Lung microvascular endothelial cell (primary cell): ENCODE measurements around the gene HOXD8. TPM values are rescaled to one million over a fixed set of nuclear protein-coding genes. Genes with fewer than 3 reads are reported as not detected.
A peak's percentile ranks its signal among the peaks of the same experiment; 100 is the strongest.

Experiments
- DNase-seq, 2 donors: peaks; one replicate each; pipeline versions ENCODE4 v3.0.0 to v3.0.0-alpha.2; 2010; ENCODE audit warnings: low read depth in 2 of 2
- total RNA-seq: library from RNA; depleted of rRNA; stranded (reverse); fragments of >200 nt; gene quantifications from 2 replicates; pipeline ENCODE4 v1.2.1, GENCODE V29; 2014

HOXD8 gene
- total RNA-seq, 1 donor from 2014 or later, result 27.4 TPM

DNA sequence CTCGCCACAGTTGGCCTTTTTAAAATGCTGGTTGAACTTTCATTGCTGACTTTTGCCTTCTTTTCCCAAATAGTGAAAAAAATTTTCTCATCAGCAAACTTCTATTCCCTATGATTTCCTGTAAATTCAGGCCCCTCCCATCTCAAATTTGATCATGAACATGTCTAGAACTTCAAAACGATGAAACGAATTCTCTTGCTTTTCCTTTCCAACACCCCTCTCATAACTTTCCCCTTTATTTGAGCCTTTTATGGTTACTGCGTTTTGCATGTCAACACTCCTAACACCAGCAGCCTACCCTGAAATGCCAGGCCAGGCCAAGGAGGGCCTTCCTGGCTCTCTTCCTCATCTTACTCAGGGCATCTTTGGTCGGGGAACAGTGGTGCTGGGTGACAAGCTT lies 38.6 kb upstream of the HOXD8 start:
- no peak for DNase-seq

DNA sequence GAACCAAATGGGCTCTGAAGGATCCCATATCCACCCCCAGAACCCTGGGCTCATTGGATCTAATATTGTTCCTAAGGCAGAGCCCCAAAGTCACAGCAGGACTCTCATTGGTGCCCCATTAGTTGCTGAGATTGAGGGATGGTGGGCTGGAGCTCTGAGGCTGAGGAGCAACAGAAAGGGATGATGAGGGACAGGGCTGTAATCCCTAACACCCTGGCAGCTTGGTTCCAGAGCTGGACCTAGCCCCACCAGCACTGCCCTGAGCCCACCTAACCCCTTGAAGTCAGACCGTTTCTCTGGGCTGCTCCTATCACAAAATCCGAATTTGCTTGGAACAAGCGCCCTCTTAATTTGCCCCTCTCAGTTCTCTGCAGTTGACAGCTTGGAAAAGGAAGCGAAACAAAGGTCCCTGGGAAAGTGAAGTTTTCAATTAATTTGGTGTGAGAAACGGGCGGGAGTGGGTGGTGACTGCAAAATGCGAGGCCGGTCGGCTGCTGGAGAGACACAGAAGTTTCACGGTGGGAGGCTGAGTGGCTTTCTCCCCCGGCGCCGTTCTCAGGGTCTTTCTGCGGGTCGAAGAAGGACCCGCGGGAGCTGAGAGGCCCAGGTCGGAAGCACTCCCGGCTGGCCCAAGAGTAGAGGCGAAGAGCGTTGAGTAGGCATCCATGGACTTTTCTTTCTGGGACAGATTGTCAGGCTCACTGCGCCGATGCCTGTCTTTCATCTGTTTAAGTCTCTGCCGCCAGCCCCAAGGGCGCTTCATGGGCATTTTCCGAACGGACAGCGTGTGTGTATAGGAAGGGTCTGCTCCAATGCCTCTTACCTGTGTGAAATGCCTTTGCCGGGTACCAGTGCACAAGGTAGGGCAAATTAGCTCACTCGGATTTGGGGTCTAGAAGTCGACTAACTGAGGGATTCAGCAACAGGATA lies 37.9 kb upstream of the HOXD8 start:
- no peak for DNase-seq

DNA sequence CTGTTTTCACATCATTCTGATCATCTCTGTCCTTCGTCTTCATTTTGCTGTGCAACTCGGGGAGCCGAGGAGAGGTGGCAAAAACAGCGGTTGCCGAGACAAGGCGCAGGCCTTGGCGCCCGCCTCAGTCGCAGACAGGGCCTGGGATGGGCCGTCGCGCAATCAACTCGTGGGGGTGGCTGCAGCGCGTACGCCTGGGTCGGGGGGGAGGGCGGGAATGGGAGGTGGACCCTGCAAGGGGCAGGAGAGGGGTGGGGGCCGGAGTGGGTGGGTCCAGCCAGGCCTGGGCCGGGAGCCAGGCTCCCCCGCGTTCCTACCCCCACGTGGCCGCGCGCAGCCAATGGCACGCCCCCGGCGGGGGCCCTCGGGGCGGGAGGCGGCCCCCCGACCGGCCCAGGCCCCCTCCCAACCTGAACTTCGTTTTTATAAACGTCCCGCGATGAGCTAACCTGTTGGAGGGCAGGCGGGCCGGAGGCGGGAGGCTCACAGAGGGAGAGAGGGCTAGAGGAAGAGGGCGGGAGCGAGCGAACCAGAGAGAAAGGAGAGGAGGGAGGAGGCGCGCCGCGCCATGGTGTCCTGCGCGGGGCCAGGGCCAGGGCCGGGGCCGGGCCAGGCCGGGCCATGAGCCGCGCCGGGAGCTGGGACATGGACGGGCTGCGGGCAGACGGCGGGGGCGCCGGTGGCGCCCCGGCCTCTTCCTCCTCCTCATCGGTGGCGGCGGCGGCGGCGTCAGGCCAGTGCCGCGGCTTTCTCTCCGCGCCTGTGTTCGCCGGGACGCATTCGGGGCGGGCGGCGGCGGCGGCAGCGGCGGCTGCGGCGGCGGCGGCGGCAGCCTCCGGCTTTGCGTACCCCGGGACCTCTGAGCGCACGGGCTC lies 37.0 kb upstream of the HOXD8 start, which contains the start of gene HOXD13:
Gene HOXD13 (plus strand): TSS at position 452 of the 875 bp plus-strand sequence. CDS start 170 bp downstream, at position 622.
- DNase-seq, result no peak

DNA sequence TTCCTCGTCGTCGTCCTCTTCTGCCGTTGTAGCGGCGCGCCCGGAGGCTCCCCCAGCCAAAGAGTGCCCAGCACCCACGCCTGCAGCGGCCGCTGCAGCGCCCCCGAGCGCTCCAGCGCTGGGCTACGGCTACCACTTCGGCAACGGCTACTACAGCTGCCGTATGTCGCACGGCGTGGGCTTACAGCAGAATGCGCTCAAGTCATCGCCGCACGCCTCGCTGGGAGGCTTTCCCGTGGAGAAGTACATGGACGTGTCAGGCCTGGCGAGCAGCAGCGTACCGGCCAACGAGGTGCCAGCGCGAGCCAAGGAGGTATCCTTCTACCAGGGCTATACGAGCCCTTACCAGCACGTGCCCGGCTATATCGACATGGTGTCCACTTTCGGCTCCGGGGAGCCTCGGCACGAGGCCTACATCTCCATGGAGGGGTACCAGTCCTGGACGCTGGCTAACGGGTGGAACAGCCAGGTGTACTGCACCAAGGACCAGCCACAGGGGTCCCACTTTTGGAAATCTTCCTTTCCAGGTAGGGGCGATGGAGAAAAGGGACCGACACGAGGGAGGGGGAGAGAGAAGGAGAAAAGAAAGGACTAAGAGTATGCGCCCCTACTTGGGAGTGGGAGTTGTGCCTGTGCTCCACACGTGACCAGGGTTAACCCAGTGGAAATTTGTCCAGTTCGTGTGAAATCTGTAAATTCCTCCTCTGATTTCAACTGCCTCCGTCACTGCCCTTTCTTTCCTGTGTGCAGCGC lies 36.2 kb upstream of the HOXD8 start:
- DNase-seq, result peak in 1 of 2 donors; percentile 53

DNA sequence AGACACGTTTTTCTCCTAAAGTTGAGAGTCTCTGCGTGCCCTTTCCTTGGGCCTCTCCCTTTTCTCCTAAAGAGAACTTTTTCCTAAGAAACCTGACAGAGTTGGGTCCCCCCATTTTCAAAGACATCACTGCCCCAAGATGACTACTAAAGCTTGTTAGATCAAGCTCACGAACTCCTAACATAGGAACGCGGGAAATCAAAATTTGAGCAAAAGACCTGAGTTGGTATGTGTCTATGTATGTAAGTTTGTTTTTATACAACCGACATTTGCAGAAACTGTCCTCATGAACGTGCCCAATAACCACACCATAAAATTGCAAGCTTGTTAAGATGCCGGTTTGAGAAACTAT lies 35.6 kb upstream of the HOXD8 start:
- no peak for DNase-seq

DNA sequence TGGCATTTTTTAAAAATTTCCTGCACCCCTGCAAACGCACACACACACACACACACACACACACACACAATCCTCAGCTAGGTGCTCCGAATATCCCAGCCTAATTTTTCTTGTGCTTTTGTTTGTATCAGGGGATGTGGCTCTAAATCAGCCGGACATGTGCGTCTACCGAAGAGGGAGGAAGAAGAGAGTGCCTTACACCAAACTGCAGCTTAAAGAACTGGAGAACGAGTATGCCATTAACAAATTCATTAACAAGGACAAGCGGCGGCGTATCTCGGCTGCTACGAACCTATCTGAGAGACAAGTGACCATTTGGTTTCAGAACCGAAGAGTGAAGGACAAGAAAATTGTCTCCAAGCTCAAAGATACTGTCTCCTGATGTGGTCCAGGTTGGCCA lies 35.2 kb upstream of the HOXD8 start:
- no peak for DNase-seq

DNA sequence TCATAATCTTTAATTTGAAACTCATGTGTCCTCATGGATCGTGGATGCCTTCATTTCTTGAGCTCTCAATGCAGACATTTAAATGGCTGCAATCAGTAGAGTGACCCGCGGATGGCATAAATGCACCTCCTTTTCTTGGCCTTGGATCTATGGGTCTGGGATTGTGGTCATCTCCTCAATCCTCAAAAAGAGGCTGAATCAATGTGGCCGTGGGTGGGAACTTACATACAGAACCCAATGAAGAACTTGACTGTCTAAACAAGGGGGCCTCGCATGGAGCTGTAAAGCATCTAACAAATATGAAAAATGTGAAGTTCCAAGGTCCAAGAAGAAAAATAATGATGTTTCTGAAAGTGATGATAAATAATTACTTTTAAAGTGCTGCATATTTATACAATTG lies 34.1 kb upstream of the HOXD8 start:
- DNase-seq, result no peak

DNA sequence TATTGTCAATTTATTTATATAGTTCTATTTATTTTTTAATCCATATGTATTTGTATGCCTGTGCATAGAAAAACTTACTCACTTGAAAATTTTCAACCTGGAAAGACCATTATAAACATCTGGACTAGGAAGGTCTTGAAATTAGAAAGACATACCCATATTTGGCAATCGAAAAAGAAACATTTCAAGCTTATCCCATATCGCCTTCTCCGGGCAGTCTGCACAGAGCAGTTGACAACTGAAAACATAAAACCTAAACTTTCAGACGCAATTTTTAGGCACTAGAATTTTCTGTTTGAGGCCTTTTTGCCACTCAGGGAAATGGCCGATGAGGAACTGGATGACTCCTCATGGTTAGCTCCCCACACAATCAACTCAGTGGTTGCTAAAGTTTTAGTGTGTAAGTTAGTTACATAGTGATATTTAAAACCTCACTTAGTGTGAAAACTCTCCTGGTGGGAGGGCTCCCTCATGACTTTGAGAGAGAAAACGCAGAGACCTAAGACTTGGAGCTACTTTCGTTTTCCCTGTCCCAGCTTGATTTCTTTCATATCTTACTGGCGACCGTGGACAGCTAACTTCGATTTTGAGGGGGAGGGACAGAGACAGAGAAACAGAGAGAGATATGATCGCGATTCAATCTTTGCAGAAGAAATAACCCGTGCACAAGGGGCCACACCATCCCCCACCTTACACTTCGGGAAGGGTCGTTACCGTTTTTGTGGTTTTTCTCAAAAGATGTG lies 33.1 kb upstream of the HOXD8 start:
- DNase-seq, result peak in 1 of 2 donors; percentile 45

DNA sequence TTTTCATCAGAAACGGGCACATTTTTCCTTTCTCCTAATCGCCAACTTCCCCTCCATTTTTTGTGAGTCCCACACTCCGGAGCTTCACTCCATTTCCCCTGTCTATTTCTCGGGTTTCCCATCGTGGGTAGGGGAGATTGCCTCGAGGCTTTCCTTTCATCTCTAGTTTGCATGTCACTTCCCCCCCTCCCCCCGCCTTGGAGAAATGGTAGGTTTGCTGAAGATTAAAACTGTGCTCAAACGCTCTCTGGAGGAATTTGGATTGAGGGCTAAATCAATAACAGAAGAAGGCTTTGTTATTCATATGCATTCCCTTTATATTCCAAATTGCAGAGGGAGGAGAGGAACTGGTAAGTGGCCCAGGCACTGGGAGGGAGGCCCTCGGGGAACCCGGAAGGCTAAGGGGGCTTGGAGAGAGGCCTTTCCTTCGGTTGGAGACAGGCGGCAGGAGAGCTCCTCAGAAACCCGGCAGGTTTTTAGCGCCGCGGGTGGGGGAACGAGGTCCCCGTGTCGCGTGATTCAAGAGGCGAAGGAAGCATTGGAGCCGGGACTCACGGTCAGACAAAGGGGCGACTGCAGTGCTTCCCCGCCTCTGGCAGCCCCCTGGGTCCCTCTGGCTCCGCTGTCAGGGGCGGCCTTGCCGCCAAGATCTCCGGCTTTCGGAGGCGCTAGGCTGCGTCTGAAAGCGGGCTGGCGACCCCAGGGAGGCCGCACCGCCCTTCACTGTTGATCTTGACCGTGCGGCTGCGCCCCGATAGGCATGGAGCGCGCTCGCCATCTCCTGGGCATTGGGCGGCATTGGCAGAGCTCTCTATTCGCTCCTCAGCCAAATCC lies 32.3 kb upstream of the HOXD8 start:
- peak; percentile 73 to 82 for DNase-seq

DNA sequence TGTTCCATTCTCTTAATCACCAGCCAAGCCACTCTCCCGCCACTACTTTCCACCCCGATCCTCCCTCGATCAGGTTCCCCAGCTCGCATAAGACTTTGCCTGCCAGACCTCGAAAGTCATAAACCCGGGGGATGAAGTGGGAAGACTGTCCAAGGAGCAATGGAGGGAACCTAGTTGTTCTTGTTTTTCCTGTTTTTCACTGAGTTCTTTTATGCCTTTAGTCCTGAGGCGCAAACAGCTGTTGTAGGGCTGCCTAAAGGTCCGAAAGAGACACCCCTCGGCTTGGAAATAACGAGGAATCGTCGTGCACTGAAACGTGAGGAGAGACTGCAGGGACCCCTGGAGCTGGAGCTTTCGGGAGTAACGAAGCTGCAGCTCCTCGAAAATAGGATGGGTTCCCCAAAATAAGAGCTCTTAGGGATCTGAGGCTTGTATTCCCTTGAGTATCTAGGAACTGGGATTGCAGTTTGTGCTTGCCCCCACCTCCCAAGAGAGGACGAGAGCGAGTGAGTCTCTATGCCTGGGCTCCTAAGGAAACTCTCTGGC lies 31.6 kb upstream of the HOXD8 start:
- DNase-seq, result no peak

DNA sequence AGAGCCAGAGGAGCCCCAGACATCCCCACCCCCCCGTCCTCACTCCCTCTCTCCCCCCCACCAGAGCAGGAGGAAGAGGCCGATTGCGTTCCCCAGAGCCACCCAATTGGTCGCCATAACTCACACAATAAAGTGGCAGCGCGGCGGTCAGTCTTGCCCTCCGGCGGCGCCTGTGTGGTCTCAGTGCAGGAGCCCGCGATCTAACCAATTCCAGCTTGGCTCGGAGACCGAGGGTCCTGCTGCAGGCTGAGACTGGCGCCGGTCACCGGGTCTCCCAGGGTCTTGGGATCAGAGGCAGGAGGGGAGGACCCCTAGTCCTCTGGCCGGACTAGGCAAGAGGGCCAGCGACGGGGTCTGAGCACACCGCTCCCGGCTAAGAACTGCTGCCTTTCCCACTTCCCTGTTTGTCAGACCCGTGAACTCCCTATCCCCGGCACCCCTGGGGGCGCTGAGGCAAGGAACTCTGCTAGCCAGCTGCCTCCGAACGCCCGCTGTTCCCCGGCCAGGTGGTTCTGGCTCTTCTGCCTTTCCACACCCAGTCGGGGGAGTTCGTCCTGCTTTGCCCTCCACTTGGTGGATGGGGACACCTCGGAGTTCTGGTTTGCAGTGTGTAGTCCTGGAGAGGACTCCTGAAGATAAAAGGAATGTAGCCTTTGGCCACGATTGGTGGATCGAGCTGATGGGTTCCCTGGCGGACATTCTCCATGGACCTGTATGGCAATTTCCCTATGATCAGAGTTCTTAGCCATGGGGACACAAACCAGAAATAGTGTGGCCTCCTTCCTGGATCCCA lies 30.9 kb upstream of the HOXD8 start:
- DNase-seq, result no peak

DNA sequence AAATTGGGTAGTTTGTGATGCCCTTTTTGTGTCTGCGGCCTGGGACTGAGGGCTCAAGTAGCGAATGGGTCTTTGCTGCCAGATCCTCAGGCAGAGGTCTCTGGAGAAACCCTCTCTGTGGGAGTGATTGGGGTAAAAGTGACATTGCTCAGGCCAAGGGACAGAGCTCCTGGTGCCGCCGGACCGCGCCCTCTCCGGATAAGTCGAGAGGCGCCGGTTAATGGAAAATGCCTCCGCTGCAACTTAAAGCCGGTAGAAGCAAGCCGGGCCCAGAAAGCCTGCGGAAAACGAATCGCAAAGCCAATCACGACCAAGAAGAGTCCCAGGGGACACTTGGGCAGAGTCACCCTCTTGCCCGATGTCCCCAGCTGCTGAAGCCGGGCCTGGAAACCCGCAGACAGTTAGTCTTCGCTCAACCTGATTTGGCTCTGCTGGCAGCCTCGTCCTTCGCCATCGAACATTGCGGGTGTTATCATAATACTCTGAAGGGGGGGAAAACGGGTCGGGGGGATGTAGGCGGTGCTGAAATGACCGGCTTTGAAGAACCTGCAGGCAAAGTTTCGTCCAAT lies 30.3 kb upstream of the HOXD8 start:
- DNase-seq, result no peak

DNA sequence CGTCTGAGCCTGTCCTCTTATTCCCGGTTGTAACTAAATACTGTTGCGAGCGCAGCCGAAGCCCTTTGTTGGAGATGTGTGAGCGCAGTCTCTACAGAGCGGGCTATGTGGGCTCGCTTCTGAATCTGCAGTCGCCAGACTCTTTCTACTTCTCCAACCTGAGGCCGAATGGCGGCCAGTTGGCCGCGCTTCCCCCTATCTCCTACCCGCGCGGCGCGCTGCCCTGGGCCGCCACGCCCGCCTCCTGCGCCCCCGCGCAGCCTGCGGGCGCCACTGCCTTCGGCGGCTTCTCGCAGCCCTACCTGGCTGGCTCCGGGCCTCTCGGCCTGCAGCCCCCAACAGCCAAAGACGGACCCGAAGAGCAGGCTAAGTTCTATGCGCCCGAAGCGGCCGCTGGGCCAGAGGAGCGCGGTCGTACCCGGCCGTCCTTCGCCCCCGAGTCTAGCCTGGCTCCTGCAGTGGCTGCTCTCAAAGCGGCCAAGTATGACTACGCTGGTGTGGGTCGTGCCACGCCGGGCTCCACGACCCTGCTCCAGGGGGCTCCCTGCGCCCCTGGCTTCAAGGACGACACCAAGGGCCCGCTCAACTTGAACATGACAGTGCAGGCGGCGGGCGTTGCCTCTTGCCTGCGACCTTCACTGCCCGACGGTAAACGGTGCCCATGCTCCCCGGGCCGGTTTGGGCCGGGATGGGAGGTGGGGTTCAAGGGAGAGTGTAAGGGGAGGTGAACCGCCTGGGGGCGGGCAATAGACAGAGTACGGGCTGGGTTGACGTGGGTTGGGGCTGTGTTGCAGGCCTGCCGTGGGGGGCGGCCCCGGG lies 29.6 kb upstream of the HOXD8 start, which contains the start of gene HOXD12:
Gene HOXD12 (plus strand): TSS at position 68 of the 819 bp plus-strand sequence. CDS start 7 bp downstream, at position 75.
- no peak for DNase-seq

DNA sequence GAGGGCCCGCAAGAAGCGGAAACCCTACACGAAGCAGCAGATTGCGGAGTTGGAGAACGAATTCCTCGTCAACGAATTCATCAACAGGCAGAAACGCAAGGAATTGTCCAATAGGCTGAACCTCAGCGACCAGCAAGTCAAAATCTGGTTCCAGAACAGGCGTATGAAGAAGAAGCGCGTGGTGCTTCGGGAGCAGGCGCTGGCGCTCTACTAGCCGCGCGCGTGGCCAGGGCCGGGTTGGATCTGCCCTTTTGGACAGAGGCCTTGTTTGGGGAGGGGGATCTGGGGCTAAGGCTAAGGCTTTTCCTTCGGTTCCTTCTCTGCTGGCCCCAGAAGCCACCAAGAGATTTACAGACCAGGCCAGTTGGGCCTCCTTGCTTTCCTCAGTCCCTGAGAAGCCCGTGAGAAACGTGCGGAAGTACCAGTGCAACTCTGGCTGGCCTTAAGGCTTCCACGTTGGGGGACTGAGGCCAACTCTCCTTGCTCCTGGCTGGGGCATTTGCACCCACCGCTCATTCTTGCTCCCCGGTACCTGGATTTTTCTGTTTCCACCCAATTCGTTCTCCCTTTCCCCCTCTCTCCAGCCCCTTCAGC lies 28.9 kb upstream of the HOXD8 start:
- no peak for DNase-seq

DNA sequence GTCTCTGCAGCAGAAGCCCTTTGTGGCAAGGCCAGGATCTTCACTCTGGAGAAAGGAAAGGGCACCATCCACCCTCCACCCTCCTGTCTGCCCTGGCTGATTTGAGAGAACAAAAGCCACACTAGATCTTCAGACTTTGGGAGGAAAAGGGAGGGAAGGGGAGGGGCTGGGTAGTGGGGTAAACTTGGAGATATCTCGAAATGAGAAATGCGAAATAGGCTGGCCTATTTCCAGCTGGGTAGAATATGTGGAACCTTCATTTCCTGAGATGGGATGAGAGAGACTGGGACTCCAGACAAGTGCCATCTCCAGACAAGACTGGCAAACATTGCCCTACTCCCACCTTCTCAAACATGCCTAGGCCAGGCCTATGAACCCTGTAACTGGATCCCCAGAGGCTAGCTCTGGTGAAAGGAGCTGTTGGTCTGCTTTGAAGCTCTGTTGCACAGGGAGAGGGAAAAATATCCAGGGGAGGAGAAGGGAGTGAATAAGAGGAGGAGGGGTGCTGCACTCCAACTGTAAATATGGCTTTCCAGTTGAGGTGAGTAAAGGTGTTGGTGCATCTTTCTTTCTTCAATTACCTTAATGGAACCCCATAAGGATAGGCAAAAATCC lies 28.2 kb upstream of the HOXD8 start:
- no peak for DNase-seq

DNA sequence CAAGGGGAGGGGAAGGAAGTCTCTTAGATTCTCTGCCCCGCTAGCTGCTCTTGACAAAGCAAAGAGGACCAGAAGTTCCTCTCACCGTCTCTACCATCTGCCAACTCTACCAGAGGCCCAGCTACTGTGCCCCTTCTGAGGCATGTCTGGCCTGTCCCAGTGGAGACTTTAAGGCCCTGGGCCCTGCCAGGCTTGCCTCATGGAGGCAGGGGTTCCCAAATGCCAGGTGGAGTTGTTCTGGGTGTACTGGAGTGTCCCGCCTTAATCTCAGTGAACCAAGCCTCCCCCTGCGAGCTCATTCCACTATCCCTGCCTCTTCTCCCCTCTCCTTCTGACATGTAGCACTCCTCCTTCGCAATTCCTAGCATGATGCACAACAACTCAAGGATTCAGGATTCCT lies 27.7 kb upstream of the HOXD8 start:
- no peak for DNase-seq
